ENCODE measurements around the gene CCDC148.

DNA sequence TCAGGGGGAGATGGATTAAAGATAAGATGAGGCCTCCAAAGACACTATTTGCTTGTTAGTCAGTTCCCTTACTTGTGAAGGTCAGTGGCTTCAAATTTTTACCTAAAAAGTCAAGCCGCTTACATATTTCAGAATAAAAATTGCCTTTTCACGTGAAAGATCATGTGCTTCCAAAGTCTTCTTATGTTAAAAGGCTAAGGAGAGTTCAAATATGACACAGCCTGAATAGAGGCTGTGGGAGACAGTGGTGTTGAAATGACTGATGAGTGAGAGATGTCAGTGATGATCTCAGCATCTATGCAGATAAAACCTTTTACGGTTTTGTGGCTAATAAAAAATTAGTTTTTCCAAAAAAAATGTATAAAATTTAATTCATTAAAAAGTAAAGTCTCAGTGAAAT, 314.4 kb downstream of the CCDC148 start:
- TF ChIP-seq, protein P1, sequence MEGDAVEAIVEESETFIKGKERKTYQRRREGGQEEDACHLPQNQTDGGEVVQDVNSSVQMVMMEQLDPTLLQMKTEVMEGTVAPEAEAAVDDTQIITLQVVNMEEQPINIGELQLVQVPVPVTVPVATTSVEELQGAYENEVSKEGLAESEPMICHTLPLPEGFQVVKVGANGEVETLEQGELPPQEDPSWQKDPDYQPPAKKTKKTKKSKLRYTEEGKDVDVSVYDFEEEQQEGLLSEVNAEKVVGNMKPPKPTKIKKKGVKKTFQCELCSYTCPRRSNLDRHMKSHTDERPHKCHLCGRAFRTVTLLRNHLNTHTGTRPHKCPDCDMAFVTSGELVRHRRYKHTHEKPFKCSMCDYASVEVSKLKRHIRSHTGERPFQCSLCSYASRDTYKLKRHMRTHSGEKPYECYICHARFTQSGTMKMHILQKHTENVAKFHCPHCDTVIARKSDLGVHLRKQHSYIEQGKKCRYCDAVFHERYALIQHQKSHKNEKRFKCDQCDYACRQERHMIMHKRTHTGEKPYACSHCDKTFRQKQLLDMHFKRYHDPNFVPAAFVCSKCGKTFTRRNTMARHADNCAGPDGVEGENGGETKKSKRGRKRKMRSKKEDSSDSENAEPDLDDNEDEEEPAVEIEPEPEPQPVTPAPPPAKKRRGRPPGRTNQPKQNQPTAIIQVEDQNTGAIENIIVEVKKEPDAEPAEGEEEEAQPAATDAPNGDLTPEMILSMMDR (IDR thresholded peaks at IDR 0.05; ENCODE audit: low read depth, low read length), result no peak
- TF ChIP-seq POLR2A (IDR thresholded peaks at IDR 0.05; ENCODE audit: extremely low read depth, insufficient read length), result no peak

Measured in NB4 (cell line).